Measurements from ENCODE around the gene DACT3.

DNA sequence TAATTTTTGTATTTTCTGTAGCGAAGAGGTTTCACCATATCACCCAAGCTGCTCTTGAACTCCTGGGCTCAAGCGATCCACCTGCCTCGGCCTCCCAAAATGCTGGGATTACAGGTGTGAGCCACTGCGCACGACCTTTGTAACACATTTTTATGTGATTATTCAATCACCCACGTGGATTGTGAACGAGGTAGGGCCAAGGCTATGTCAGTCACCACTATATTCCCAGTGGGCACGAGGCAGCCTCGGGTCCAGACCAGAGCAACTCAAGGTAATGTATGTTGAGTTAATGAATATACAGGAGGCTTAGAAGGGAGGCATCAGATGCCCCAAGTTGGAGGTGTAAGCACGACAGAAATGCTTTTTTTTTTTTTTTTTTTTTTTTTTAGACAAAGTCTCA is 45.0 kb downstream of the DACT3 start:
- TF ChIP-seq BHLHE40 (IDR thresholded peaks at IDR 0.05; ENCODE audit: low read depth, low read length) = no peak
- TF ChIP-seq, protein P1, sequence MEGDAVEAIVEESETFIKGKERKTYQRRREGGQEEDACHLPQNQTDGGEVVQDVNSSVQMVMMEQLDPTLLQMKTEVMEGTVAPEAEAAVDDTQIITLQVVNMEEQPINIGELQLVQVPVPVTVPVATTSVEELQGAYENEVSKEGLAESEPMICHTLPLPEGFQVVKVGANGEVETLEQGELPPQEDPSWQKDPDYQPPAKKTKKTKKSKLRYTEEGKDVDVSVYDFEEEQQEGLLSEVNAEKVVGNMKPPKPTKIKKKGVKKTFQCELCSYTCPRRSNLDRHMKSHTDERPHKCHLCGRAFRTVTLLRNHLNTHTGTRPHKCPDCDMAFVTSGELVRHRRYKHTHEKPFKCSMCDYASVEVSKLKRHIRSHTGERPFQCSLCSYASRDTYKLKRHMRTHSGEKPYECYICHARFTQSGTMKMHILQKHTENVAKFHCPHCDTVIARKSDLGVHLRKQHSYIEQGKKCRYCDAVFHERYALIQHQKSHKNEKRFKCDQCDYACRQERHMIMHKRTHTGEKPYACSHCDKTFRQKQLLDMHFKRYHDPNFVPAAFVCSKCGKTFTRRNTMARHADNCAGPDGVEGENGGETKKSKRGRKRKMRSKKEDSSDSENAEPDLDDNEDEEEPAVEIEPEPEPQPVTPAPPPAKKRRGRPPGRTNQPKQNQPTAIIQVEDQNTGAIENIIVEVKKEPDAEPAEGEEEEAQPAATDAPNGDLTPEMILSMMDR (conservative IDR thresholded peaks at IDR 0.05; ENCODE audit: low read depth, low read length) = no peak
- no peak for TF ChIP-seq POLR2A (IDR thresholded peaks at IDR 0.05; ENCODE audit: low read depth, low read length)
- no peak for TF ChIP-seq FOS (IDR thresholded peaks at IDR 0.05; ENCODE audit: low read depth, low read length)
- no peak for TF ChIP-seq CEBPB (IDR thresholded peaks at IDR 0.05; ENCODE audit: low read depth, low read length)
- TF ChIP-seq CHD1 (IDR thresholded peaks at IDR 0.05; ENCODE audit: low read depth, low read length) = no peak
- no peak for TF ChIP-seq RAD21 (IDR thresholded peaks at IDR 0.05; ENCODE audit: low read length)
- TF ChIP-seq RCOR1 (IDR thresholded peaks at IDR 0.05; ENCODE audit: insufficient replicate concordance, low read length) = no peak
- TF ChIP-seq SMC3 (IDR thresholded peaks at IDR 0.05; ENCODE audit: low read depth, low read length) = no peak
